ENCODE data around the gene MEGF6.

- TF ChIP-seq CTCF (IDR thresholded peaks at IDR 0.05; ENCODE audit: extremely low read depth in 1 of 2, insufficient read depth in 1 of 2, low read depth in 1 of 2, low read length in 2 of 2) = no peak
- TF ChIP-seq MAX (IDR thresholded peaks at IDR 0.05; ENCODE audit: insufficient read depth, insufficient read length) = no peak
- TF ChIP-seq EZH2 (IDR thresholded peaks at IDR 0.05; ENCODE audit: borderline replicate concordance, low read depth, low read length, severe bottlenecking) = no peak
- no peak for TF ChIP-seq FOS (IDR thresholded peaks at IDR 0.05; ENCODE audit: borderline replicate concordance, insufficient read depth, low read length)
Measured at GRCh38 chr1:3463408-3463863, 147.9 kb downstream of the MEGF6 start.

All from endothelial cell of umbilical vein (primary cell).